Ovary (tissue), 3 donors: Measurements from ENCODE around the gene TTC22.

Experiments
- EP300 ChIP-seq: sonication (generic); formaldehyde crosslinking; IDR thresholded peaks from one replicate; pipeline ENCODE4 v1.6.1; 2017; ENCODE audit warnings: antibody characterized with exemption
- POLR2A ChIP-seq: fragments of 450-650 bp; IDR thresholded peaks from one replicate; pipeline ENCODE4 v1.6.1; 2017; ENCODE audit warnings: antibody characterized with exemption, mild to moderate bottlenecking, moderate library complexity
- TF ChIP-seq, protein P1 (sequence below), 3 donors: fragments of 450-650 bp in 2 of 3; fragments of 200-600 bp in 1 of 3; IDR thresholded peaks; one replicate each; pipeline versions ENCODE4 v1.5.1 to v1.8.0; 2016 to 2022; ENCODE audit warnings: antibody characterized with exemption in 3 of 3, mild to moderate bottlenecking in 1 of 3
- donor health status: DM: no; HTN: no; CAD: no.

DNA sequence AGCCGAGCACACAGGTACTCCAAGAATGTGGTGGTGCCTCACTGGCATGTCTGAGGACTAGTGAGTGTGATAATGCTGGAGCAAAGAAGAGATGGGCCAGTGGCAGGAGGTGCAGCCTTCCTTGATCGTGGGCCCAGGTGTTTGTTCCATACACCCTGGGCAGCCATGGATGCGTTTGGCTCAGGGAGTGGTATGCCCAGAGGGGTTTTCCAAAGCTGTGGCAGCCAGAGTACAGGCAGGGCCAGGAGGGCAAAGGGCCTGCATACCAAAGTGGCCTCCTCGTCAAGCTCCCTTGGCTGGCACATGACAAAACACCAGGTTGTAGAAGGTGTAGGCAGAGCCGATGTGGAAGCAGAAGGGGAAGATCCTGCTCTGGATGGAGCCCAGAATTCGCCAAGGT is 55.8 kb downstream of the TTC22 start:
- TF ChIP-seq, protein P1, sequence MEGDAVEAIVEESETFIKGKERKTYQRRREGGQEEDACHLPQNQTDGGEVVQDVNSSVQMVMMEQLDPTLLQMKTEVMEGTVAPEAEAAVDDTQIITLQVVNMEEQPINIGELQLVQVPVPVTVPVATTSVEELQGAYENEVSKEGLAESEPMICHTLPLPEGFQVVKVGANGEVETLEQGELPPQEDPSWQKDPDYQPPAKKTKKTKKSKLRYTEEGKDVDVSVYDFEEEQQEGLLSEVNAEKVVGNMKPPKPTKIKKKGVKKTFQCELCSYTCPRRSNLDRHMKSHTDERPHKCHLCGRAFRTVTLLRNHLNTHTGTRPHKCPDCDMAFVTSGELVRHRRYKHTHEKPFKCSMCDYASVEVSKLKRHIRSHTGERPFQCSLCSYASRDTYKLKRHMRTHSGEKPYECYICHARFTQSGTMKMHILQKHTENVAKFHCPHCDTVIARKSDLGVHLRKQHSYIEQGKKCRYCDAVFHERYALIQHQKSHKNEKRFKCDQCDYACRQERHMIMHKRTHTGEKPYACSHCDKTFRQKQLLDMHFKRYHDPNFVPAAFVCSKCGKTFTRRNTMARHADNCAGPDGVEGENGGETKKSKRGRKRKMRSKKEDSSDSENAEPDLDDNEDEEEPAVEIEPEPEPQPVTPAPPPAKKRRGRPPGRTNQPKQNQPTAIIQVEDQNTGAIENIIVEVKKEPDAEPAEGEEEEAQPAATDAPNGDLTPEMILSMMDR (IDR thresholded peaks at IDR 0.05): no peak
- no peak for TF ChIP-seq EP300
- TF ChIP-seq POLR2A: no peak
